Mesothelial cell of epicardium (in vitro differentiated cells): ENCODE measurements around the gene PPM1A. TPM values are rescaled to one million over a fixed set of nuclear protein-coding genes. Genes with fewer than 3 reads are reported as not detected.

ENCODE experiments used
- DNase-seq, 2 experiments: peaks; one replicate each; pipeline ENCODE4 v3.0.0; 2021; ENCODE audit warnings: low spot score in 2 of 2; ENCODE audit not compliant: unreplicated experiment in 2 of 2
- H3K27ac Mint-ChIP-seq: 2 replicates; pipeline ENCODE4 v1.8.0; 2021; ENCODE audit warnings: mixed read lengths
- H3K27me3 Mint-ChIP-seq: 2 replicates; pipeline ENCODE4 v1.8.0; 2021; ENCODE audit warnings: low read depth, mixed read lengths
- H3K36me3 Mint-ChIP-seq: 2 replicates; pipeline ENCODE4 v1.8.0; 2021; ENCODE audit warnings: mixed read lengths
- H3K4me1 Mint-ChIP-seq: 2 replicates; pipeline ENCODE4 v1.8.0; 2021; ENCODE audit warnings: mixed read lengths
- H3K4me3 Mint-ChIP-seq: 2 replicates; pipeline ENCODE4 v1.8.0; 2021; ENCODE audit warnings: mild to moderate bottlenecking, moderate library complexity, mixed read lengths
- H3K9me3 Mint-ChIP-seq: 2 replicates; pipeline ENCODE4 v1.8.0; 2021; ENCODE audit warnings: mixed read lengths
- CTCF ChIP-seq: fragments of 200-600 bp; sonication (generic); IDR thresholded peaks from one replicate; pipeline ENCODE4 v1.5.0; 2021; ENCODE audit warnings: antibody characterized with exemption; ENCODE audit not compliant: unreplicated experiment
- total RNA-seq: library from RNA; stranded (reverse); gene quantifications from 3 replicates; pipeline ENCODE4 v1.2.1, GENCODE V29; 2021

The PPM1A gene
- total RNA-seq, 1 donor from 2014 or later: 44.3 TPM

GRCh38 chr14:60302663-60303062 lies 53.6 kb downstream of the PPM1A start:
- no peak for DNase-seq
- Mint-ChIP-seq H3K9me3 (no peaks in the 10 kb centered on the region), H3K27me3 (no peaks in the 10 kb centered on the region), H3K36me3 (no peaks in the 10 kb centered on the region), H3K4me1 (no peaks in the 10 kb centered on the region), H3K4me3 (no peak overlapping the region), H3K27ac (no peak overlapping the region)
- TF ChIP-seq CTCF: no peak

- Mint-ChIP-seq H3K36me3 (no peaks in the 10 kb centered on the region), H3K4me1 (no peaks in the 10 kb centered on the region), H3K9me3 (no peaks in the 10 kb centered on the region), H3K4me3 (no peak overlapping the region), H3K27me3 (no peaks in the 10 kb centered on the region), H3K27ac (no peak overlapping the region)
- TF ChIP-seq CTCF: no peak
- DNase-seq: no peak
These were observed 54.7 kb downstream of the PPM1A start for GRCh38 chr14:60303745-60304144.

GRCh38 chr14:60304509-60304908 lies 55.5 kb downstream of the PPM1A start:
- H3K36me3 Mint-ChIP-seq: no peaks in the 10 kb centered on the region
- no peak overlapping the region for H3K27ac Mint-ChIP-seq
- no peak overlapping the region for H3K4me3 Mint-ChIP-seq
- no peak for DNase-seq
- TF ChIP-seq CTCF: no peak
- H3K27me3 Mint-ChIP-seq: no peaks in the 10 kb centered on the region
- no peaks in the 10 kb centered on the region for H3K4me1 Mint-ChIP-seq
- H3K9me3 Mint-ChIP-seq: no peaks in the 10 kb centered on the region

GRCh38 chr14:60309867-60310552 lies 61.0 kb downstream of the PPM1A start:
- TF ChIP-seq CTCF: no peak
- H3K27me3 Mint-ChIP-seq: peaks cover 12% of the 10 kb centered on the region
- no peaks in the 10 kb centered on the region for H3K4me1 Mint-ChIP-seq
- H3K4me3 Mint-ChIP-seq: no peak overlapping the region
- no peaks in the 10 kb centered on the region for H3K9me3 Mint-ChIP-seq
- no peaks in the 10 kb centered on the region for H3K36me3 Mint-ChIP-seq
- DNase-seq: no peak
- no peak overlapping the region for H3K27ac Mint-ChIP-seq

DNA sequence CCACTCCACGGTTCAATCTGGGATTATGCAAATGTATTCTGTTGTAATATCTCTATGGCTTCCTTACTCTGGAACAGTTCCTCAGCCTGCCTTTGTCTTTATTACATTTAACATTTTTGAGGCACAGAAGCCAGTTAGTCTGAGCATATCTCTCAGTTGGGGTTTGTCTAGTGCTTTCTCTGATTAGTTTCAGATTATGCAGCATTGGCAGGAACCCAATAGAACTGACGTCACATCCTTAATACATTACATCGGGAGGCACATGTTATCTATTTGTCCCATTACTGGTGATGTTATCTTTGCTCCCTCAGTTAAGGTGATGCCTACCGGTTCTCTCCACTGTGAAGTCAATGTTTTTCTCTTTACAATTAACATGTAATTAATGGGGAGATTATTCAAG lies 62.4 kb downstream of the PPM1A start:
- TF ChIP-seq CTCF: no peak
- no peaks in the 10 kb centered on the region for H3K4me1 Mint-ChIP-seq
- H3K4me3 Mint-ChIP-seq: no peak overlapping the region

GRCh38 chr14:60313093-60313492 lies 64.1 kb downstream of the PPM1A start:
- no peak overlapping the region for H3K4me3 Mint-ChIP-seq
- DNase-seq: no peak
- peaks cover 20% of the 10 kb centered on the region for H3K27me3 Mint-ChIP-seq
- H3K4me1 Mint-ChIP-seq: no peaks in the 10 kb centered on the region
- H3K27ac Mint-ChIP-seq: no peak overlapping the region
- TF ChIP-seq CTCF: no peak
- no peaks in the 10 kb centered on the region for H3K9me3 Mint-ChIP-seq
- H3K36me3 Mint-ChIP-seq: no peaks in the 10 kb centered on the region

More for the DNA sequence above, 62.4 kb downstream of the PPM1A start:
- no peak for DNase-seq
- Mint-ChIP-seq H3K9me3 (no peaks in the 10 kb centered on the region), H3K27me3 (peaks cover 13% of the 10 kb centered on the region), H3K27ac (no peak overlapping the region), H3K36me3 (no peaks in the 10 kb centered on the region)
